Prostate gland (tissue), 2 donors: Measurements from ENCODE around the gene NOSIP.

Source experiments
- POLR2A ChIP-seq: fragments of 450-650 bp; IDR thresholded peaks from one replicate; pipeline ENCODE4 v1.6.1; 2016; ENCODE audit warnings: antibody characterized with exemption, mild to moderate bottlenecking
- POLR2AphosphoS5 ChIP-seq: sonication (generic); formaldehyde crosslinking; IDR thresholded peaks from one replicate; pipeline ENCODE4 v1.6.1; 2017; ENCODE audit warnings: antibody characterized with exemption
- TF ChIP-seq, protein P1 (sequence below), 4 experiments: fragments of 200-600 bp in 2 of 4; fragments of 450-650 bp in 2 of 4; sonication (generic) in 2 of 4; IDR thresholded peaks; 1 replicate in 3 of 4; 2 replicates in 1 of 4; pipeline ENCODE4 v1.5.1; 2016 to 2019; ENCODE audit warnings: antibody characterized with exemption in 4 of 4, mild to moderate bottlenecking in 2 of 4, moderate library complexity in 2 of 4

DNA sequence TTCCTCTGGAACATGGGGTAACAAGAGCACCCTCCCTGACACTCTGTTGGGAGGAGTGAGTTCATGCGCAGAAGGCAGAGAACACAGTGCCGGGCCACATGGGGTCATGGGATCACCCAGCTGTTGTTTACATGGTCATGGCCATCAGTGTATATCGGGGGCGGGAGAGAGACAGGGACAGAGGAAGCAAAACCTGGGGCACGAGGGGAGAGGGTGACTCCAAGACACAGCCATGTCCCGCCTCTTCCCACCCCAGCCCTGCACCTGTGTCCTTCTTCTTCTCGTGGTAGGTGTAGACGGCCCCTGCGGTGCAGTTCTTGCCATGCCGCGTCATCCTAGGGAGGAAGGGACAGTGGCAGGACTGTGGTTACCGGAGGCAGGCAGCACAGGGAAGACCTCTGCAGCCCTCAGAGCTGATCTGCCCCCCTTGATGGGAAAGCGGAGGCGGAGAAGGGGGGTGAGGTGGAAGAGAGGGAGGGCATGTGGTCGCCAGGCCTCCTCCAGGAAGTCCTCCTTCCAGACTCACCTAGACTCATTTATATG is 19.9 kb downstream of the NOSIP start:
- TF ChIP-seq, protein P1, sequence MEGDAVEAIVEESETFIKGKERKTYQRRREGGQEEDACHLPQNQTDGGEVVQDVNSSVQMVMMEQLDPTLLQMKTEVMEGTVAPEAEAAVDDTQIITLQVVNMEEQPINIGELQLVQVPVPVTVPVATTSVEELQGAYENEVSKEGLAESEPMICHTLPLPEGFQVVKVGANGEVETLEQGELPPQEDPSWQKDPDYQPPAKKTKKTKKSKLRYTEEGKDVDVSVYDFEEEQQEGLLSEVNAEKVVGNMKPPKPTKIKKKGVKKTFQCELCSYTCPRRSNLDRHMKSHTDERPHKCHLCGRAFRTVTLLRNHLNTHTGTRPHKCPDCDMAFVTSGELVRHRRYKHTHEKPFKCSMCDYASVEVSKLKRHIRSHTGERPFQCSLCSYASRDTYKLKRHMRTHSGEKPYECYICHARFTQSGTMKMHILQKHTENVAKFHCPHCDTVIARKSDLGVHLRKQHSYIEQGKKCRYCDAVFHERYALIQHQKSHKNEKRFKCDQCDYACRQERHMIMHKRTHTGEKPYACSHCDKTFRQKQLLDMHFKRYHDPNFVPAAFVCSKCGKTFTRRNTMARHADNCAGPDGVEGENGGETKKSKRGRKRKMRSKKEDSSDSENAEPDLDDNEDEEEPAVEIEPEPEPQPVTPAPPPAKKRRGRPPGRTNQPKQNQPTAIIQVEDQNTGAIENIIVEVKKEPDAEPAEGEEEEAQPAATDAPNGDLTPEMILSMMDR (IDR thresholded peaks at IDR 0.05) = no peak
- TF ChIP-seq POLR2A (no peak), POLR2AphosphoS5 (no peak)
